H1 (cell line): Measurements from ENCODE around the gene ZNF333.

Experiments used
- ATF2 ChIP-seq: IDR thresholded peaks from 2 replicates; pipeline ENCODE4 v1.6.1; 2012; ENCODE audit warnings: low read length, inconsistent platforms
- ATF3 ChIP-seq: IDR thresholded peaks from 2 replicates; pipeline ENCODE4 v1.6.1; 2011; ENCODE audit warnings: low read depth, mild to moderate bottlenecking, low read length; ENCODE audit not compliant: insufficient read depth
- CBX5 ChIP-seq: fragments of 300-800, 300-1000 bp; sonication (generic); IDR thresholded peaks from 2 replicates; pipeline ENCODE4 v1.7.1; 2016; ENCODE audit warnings: antibody characterized with exemption, low read length, low read depth
- CEBPB ChIP-seq: IDR thresholded peaks from 2 replicates; pipeline ENCODE4 v1.6.1; 2012; ENCODE audit warnings: low read depth, low read length
- CTCF ChIP-seq, 3 experiments: IDR thresholded peaks; 1 replicate in 2 of 3; 2 replicates in 1 of 3; pipeline versions ENCODE4 v1.5.1 to v1.6.1; 2011; ENCODE audit warnings: low read length in 3 of 3, mild to moderate bottlenecking in 3 of 3, inconsistent platforms in 2 of 3, low read depth in 1 of 3, moderate library complexity in 1 of 3; ENCODE audit not compliant: insufficient read depth in 1 of 3; ENCODE audit errors: control extremely low read depth in 1 of 3
- POLR2A ChIP-seq, 2 experiments: IDR thresholded peaks; 1 replicate in 1 of 2; 2 replicates in 1 of 2; pipeline ENCODE4 v1.6.1; 2011; ENCODE audit warnings: low read depth in 2 of 2, low read length in 2 of 2, mild to moderate bottlenecking in 2 of 2; ENCODE audit errors: control extremely low read depth in 1 of 2
- POLR2AphosphoS5 ChIP-seq: IDR thresholded peaks from 2 replicates; pipeline ENCODE4 v1.6.1; 2011; ENCODE audit warnings: low read depth, low read length
- RFX5 ChIP-seq: IDR thresholded peaks from 2 replicates; pipeline ENCODE4 v1.6.1; 2011; ENCODE audit warnings: low read depth, low read length, improper control_type of control experiment, borderline replicate concordance
- SP1 ChIP-seq: IDR thresholded peaks from 2 replicates; pipeline ENCODE4 v1.6.1; 2011; ENCODE audit warnings: low read depth, low read length
- SRF ChIP-seq: IDR thresholded peaks from 2 replicates; pipeline ENCODE4 v1.6.1; 2011; ENCODE audit warnings: mild to moderate bottlenecking, low read depth, low read length, moderate library complexity

DNA sequence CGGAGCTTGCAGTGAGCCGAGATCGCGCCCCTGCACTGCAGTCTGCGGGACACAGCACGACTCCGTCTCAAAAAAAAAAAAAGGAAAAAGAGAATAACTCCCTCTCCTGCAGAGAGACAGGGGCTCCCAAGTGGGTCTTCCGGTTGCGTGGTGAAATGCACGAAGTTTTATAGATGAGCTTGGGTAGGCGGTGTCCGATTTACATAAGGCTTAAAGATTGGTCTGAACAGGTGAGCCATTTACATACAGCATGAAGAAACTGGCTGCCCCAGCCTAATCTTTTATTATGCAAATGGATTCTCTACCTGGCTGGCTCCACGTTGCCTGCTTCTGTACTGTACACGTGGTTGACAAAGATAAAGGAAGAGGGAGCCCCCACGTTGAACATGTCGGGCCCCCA lies 69.0 kb downstream of the ZNF333 start:
- TF ChIP-seq CTCF (IDR thresholded peaks at IDR 0.05; ENCODE audit: control extremely low read depth in 1 of 3, insufficient read depth in 1 of 3, low read depth in 1 of 3, low read length in 3 of 3), result no peak
- no peak for TF ChIP-seq CBX5
- TF ChIP-seq RFX5, result no peak
- peak; percentile 34; the same call in 1 of the 2 replicates for TF ChIP-seq SP1
- TF ChIP-seq CEBPB, result no peak
- TF ChIP-seq POLR2A (IDR thresholded peaks at IDR 0.05; ENCODE audit: control extremely low read depth in 1 of 2, low read depth in 2 of 2, low read length in 2 of 2), result 0 out of 3 replicates have a peak, but pooled peaks of 1 of the 2 experiments have one; percentile 21
- TF ChIP-seq ATF2, result no peak
- TF ChIP-seq POLR2AphosphoS5, result no peak
- no peak for TF ChIP-seq SRF
- TF ChIP-seq ATF3, result no peak
